Activated CD8-positive, alpha-beta T cell treated with anti-CD3 and anti-CD28 coated beads for 36 hours (primary cell): ENCODE measurements around the gene CNOT4. TPM values are rescaled to one million over a fixed set of nuclear protein-coding genes. Genes with fewer than 3 reads are reported as not detected.

Experiments used
- ATAC-seq: fragments of 200-7000 bp; cut with Tn5 transposase; one replicate; pipeline ENCODE4 v1.10.0; 2021; ENCODE audit warnings: mild to moderate bottlenecking, moderate library complexity
- CTCF ChIA-PET: fragments of 350-600 bp; sonication (Branson Sonifier 250); formaldehyde crosslinking; loops from one replicate; lab custom pipeline; 2021; ENCODE audit warnings: antibody characterized with exemption; lab: Charles Lee
- POLR2A ChIA-PET: fragments of 350-600 bp; sonication (Branson Sonifier 250); formaldehyde crosslinking; loops from one replicate; lab custom pipeline; 2021; ENCODE audit warnings: antibody characterized with exemption; lab: Charles Lee
- DNase-seq: peaks from one replicate; pipeline ENCODE4 v3.0.0-alpha.2; 2020
- H3K27ac Mint-ChIP-seq: one replicate; pipeline ENCODE4 v1.8.0; 2021; ENCODE audit warnings: mild to moderate bottlenecking, mixed read lengths
- H3K27me3 Mint-ChIP-seq: one replicate; pipeline ENCODE4 v1.8.0; 2021; ENCODE audit warnings: mixed read lengths
- H3K36me3 Mint-ChIP-seq: one replicate; pipeline ENCODE4 v1.8.0; 2021; ENCODE audit warnings: low read depth, mixed read lengths
- H3K4me1 Mint-ChIP-seq: one replicate; pipeline ENCODE4 v1.8.0; 2021; ENCODE audit warnings: low read depth, mixed read lengths
- H3K4me3 Mint-ChIP-seq: one replicate; pipeline ENCODE4 v1.8.0; 2021; ENCODE audit warnings: mild to moderate bottlenecking, moderate library complexity, mixed read lengths
- H3K9me3 Mint-ChIP-seq: one replicate; pipeline ENCODE4 v1.8.0; 2021; ENCODE audit warnings: mixed read lengths
- intact Hi-C: fragments of 100-400 bp; cut with micrococcal nuclease; formaldehyde crosslinking; loops from one replicate; pipeline ENCODE4 v1.10.0; 2022
- total RNA-seq, 2 experiments: library from RNA; stranded (reverse); gene quantifications; one replicate each; pipeline ENCODE4 v1.2.3, GENCODE V29; 2021
- TF ChIP-seq, protein P1 (sequence below): fragments of 200-600 bp; IDR thresholded peaks from one replicate; pipeline ENCODE4 v1.8.0; 2022; ENCODE audit warnings: antibody characterized with exemption, mild to moderate bottlenecking

CNOT4 gene
- total RNA-seq, 2 experiments from 2014 or later: 22.0 to 23.6 TPM

DNA sequence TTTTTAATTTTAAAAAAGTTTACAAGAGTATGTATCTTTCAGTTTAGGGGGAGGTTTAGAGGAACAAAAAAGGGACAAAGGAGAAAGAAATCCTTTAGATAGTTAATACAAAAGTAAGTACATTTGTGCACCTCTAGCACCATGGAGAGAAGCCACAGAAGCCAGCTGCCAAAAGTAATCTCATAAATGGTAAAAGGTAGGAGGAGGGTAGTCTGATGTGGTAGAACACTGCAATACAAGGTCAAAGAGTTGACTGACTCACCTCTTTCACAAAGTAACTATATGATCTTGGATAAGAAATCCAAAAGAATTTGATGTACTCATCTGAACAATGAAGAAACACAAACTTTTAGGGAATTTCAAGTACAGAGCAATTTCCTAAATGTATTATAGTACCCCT is 68.1 kb downstream of the CNOT4 start:
- intact Hi-C loops: no loop called here
- TF ChIP-seq, protein P1, sequence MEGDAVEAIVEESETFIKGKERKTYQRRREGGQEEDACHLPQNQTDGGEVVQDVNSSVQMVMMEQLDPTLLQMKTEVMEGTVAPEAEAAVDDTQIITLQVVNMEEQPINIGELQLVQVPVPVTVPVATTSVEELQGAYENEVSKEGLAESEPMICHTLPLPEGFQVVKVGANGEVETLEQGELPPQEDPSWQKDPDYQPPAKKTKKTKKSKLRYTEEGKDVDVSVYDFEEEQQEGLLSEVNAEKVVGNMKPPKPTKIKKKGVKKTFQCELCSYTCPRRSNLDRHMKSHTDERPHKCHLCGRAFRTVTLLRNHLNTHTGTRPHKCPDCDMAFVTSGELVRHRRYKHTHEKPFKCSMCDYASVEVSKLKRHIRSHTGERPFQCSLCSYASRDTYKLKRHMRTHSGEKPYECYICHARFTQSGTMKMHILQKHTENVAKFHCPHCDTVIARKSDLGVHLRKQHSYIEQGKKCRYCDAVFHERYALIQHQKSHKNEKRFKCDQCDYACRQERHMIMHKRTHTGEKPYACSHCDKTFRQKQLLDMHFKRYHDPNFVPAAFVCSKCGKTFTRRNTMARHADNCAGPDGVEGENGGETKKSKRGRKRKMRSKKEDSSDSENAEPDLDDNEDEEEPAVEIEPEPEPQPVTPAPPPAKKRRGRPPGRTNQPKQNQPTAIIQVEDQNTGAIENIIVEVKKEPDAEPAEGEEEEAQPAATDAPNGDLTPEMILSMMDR: no peak
- peak; percentile 73 for ATAC-seq
- ChIA-PET CTCF (no interaction called here), POLR2A (no interaction called here)
- Mint-ChIP-seq H3K4me1 (peaks cover 14% of the 10 kb centered on the region), H3K27ac (no peak overlapping the region), H3K36me3 (peaks cover 20% of the 10 kb centered on the region), H3K27me3 (no peaks in the 10 kb centered on the region), H3K9me3 (no peaks in the 10 kb centered on the region), H3K4me3 (no peak overlapping the region)
- DNase-seq: peak; percentile 31

DNA sequence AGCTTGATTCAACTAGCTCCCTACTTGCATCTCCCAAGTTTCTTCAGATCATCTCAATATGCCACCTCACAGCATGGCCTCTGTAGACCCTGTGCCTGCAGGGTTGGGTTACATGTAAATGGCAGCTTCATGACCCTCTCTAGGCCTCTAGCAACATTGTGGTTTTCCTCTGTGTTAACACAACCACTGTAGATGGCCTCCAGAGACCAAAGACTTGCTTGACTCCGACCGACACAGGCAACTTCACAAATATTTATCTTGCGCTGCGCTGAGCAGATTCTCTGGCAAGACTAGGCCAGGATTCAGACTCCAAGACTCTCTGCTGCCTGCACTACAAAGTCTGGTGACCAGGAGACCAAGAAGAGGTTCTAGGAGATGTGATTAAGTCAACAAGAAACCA is 75.9 kb downstream of the CNOT4 start:
- no peak overlapping the region for H3K4me3 Mint-ChIP-seq
- H3K27me3 Mint-ChIP-seq: no peaks in the 10 kb centered on the region
- TF ChIP-seq, protein P1: no peak
- H3K36me3 Mint-ChIP-seq: peaks cover 54% of the 10 kb centered on the region
- CTCF ChIA-PET: interaction anchor here (2.2 kb wide), 1 partner anchor 19 kb away, joined by 6 read pairs; no protein-coding TSS in a partner anchor
- POLR2A ChIA-PET: no interaction called here
- intact Hi-C loops: no loop called here
- H3K9me3 Mint-ChIP-seq: peaks cover 1% of the 10 kb centered on the region
- peaks cover 25% of the 10 kb centered on the region for H3K4me1 Mint-ChIP-seq
- DNase-seq (no peak), ATAC-seq (no peak)
- H3K27ac Mint-ChIP-seq: no peak overlapping the region

GRCh38 chr7:135430626-135431025 is 79.3 kb downstream of the CNOT4 start:
- H3K27ac Mint-ChIP-seq: no peak overlapping the region
- no peaks in the 10 kb centered on the region for H3K27me3 Mint-ChIP-seq
- intact Hi-C loops: no loop called here
- no peaks in the 10 kb centered on the region for H3K9me3 Mint-ChIP-seq
- ChIA-PET CTCF (no interaction called here), POLR2A (no interaction called here)
- ATAC-seq: no peak
- H3K4me1 Mint-ChIP-seq: peaks cover 45% of the 10 kb centered on the region
- TF ChIP-seq, protein P1: no peak
- DNase-seq: no peak
- no peak overlapping the region for H3K4me3 Mint-ChIP-seq
- peaks cover 37% of the 10 kb centered on the region for H3K36me3 Mint-ChIP-seq

- POLR2A ChIA-PET: no interaction called here
- Mint-ChIP-seq H3K36me3 (peaks cover 23% of the 10 kb centered on the region), H3K9me3 (no peaks in the 10 kb centered on the region), H3K4me3 (no peak overlapping the region), H3K27ac (no peak overlapping the region), H3K27me3 (no peaks in the 10 kb centered on the region), H3K4me1 (peaks cover 49% of the 10 kb centered on the region)
- intact Hi-C loops: no loop called here
- CTCF ChIA-PET: no interaction called here
- DNase-seq (no peak), ATAC-seq (no peak)
- TF ChIP-seq, protein P1: no peak
Measured at GRCh38 chr7:135428879-135429278, 81.0 kb downstream of the CNOT4 start.

- Mint-ChIP-seq H3K4me3 (no peak overlapping the region), H3K9me3 (no peaks in the 10 kb centered on the region), H3K27me3 (no peaks in the 10 kb centered on the region), H3K27ac (no peak overlapping the region), H3K4me1 (peaks cover 55% of the 10 kb centered on the region), H3K36me3 (peaks cover 20% of the 10 kb centered on the region)
- intact Hi-C loops: no loop called here
- no peak for DNase-seq
- ATAC-seq: no peak
- ChIA-PET CTCF (no interaction called here), POLR2A (no interaction called here)
- TF ChIP-seq, protein P1: no peak
Measured at GRCh38 chr7:135428011-135428410, 81.9 kb downstream of the CNOT4 start.
